Measurements from ENCODE around the gene KLHL26.

The KLHL26 gene

GRCh38 chr19:18611327-18612050, 25.3 kb upstream of the KLHL26 start (continued):
- peak; percentile 92 for TF ChIP-seq EGR2 (tag by site-specific recombination; IDR thresholded peaks at IDR 0.05; ENCODE audit: low read depth)
- no peak for TF ChIP-seq CTCF (tag by site-specific recombination; IDR thresholded peaks at IDR 0.05)
- no peak for TF ChIP-seq ZNF707 (tag by site-specific recombination; IDR thresholded peaks at IDR 0.05)
- TF ChIP-seq ZNF596 (tag by site-specific recombination; IDR thresholded peaks at IDR 0.05) = no peak
- no peak for TF ChIP-seq ZNF791 (tag by site-specific recombination; IDR thresholded peaks at IDR 0.05)
- TF ChIP-seq REPIN1 (tag by site-specific recombination; IDR thresholded peaks at IDR 0.05; ENCODE audit: low read depth) = no peak
- TF ChIP-seq KLF1 (tag by site-specific recombination; IDR thresholded peaks at IDR 0.05) = peak; percentile 99
- TF ChIP-seq ZNF837 (tag by site-specific recombination; IDR thresholded peaks at IDR 0.05) = no peak
- TF ChIP-seq ZNF658 (tag by site-specific recombination; IDR thresholded peaks at IDR 0.05) = no peak
- TF ChIP-seq KLF16 (tag by site-specific recombination; IDR thresholded peaks at IDR 0.05) = peak; percentile 38; the same call in 1 of the 2 replicates
- no peak for TF ChIP-seq ZNF560 (tag by site-specific recombination; IDR thresholded peaks at IDR 0.05; ENCODE audit: borderline replicate concordance)
- TF ChIP-seq ZBTB10 (tag by site-specific recombination; IDR thresholded peaks at IDR 0.05) = peak; percentile 35; the same call in 1 of the 2 replicates
- no peak for TF ChIP-seq ZBTB48 (tag by site-specific recombination; IDR thresholded peaks at IDR 0.05)

GRCh38 chr19:18612051-18612771, 24.6 kb upstream of the KLHL26 start:
- Histone ChIP-seq H3K36me3 (ENCODE audit: control insufficient read depth in 2 of 2, insufficient read depth in 1 of 2, low read length in 2 of 2) (no peaks in the 10 kb centered on the region), H3K4me1 (ENCODE audit: control insufficient read depth, insufficient read depth, low read length) (peaks cover 4% of the 10 kb centered on the region), H3K4me3 (ENCODE audit: low read depth, low read length) (peak overlapping the region; percentile 41), H3K27ac (ENCODE audit: extremely low read depth, low read depth, low read length) (no peak overlapping the region; the same call in 1 of the 2 replicates), H3K9me3 (ENCODE audit: control insufficient read depth, insufficient read depth, low read depth, low read length) (no peaks in the 10 kb centered on the region)
- ChIA-PET CTCF (interaction anchor here (0.6 to 1.0 kb wide), 2 partner anchors 11 to 263 kb away, joined by 3 read pairs; no protein-coding TSS in a partner anchor), POLR2A (interaction anchor here (0.6 to 1.6 kb wide), 5 partner anchors 9 to 464 kb away, joined by 3 to 5 read pairs (median 3); partner anchors contain the start of genes COPE, DDX49, KXD1 and UBA52)
- TF ChIP-seq ZNF629 (tag by site-specific recombination; IDR thresholded peaks at IDR 0.05) (peak; percentile 53; the same call in 1 of the 2 replicates), ZNF341 (tag by site-specific recombination; IDR thresholded peaks at IDR 0.05; ENCODE audit: low read depth) (peak; percentile 49), ZBTB7A (tag by site-specific recombination; IDR thresholded peaks at IDR 0.05; ENCODE audit: low read depth) (peak; percentile 47; the same call in 1 of the 2 replicates), OVOL3 (tag by site-specific recombination; IDR thresholded peaks at IDR 0.05) (no peak), ZNF350 (tag by site-specific recombination; IDR thresholded peaks at IDR 0.05) (no peak), ZNF48 (tag by site-specific recombination; IDR thresholded peaks at IDR 0.05) (no peak), SP3 (tag by site-specific recombination; IDR thresholded peaks at IDR 0.05) (peak; percentile 19), ZFP69B (tag by site-specific recombination; IDR thresholded peaks at IDR 0.05) (peak; percentile 54; the same call in 1 of the 2 replicates), TCF7L2 (IDR thresholded peaks at IDR 0.05; ENCODE audit: borderline replicate concordance, low read depth, low read length) (no peak), HIC1 (tag by site-specific recombination; IDR thresholded peaks at IDR 0.05) (peak; percentile 36; the same call in 1 of the 2 replicates), ZNF366 (tag by site-specific recombination; conservative IDR thresholded peaks at IDR 0.05) (peak; percentile 72), ZSCAN30 (tag by site-specific recombination; IDR thresholded peaks at IDR 0.05) (no peak), ELK4 (IDR thresholded peaks at IDR 0.05; ENCODE audit: borderline replicate concordance, low read depth, low read length) (no peak), ATF2 (tag by site-specific recombination; IDR thresholded peaks at IDR 0.05; ENCODE audit: low read depth) (no peak)

Data from HEK293 (cell line).